ENCODE data around the gene CLDN10.
A peak's percentile ranks its signal among the peaks of the same experiment; 100 is the strongest.
"Not testable (repeated sequence)": the region's sequence is repeated elsewhere in the genome, so short reads cannot be mapped to it uniquely, and the experiment has no call there.

Gene CLDN10

GRCh38 chr13:95552539-95553441 lies at the start of gene CLDN10:
Gene CLDN10 (plus strand): TSS chr13:95552720. CDS start chr13:95552754, 34 bp downstream.
- peak; percentile 67 for DNase-seq

- no peak for DNase-seq
Measured at GRCh38 chr13:95503662-95504061, 48.9 kb upstream of the CLDN10 start.

GRCh38 chr13:95505265-95505664 lies 47.3 kb upstream of the CLDN10 start:
- no peak for DNase-seq

GRCh38 chr13:95505986-95506385 lies 46.5 kb upstream of the CLDN10 start:
- DNase-seq = no peak

- no peak for DNase-seq
Measured at GRCh38 chr13:95507991-95508390, 44.5 kb upstream of the CLDN10 start.

GRCh38 chr13:95508996-95509395 lies 43.5 kb upstream of the CLDN10 start:
- DNase-seq = no peak

GRCh38 chr13:95509521-95510310 lies 42.8 kb upstream of the CLDN10 start:
- peak; percentile 57 for DNase-seq

- no peak for DNase-seq
Measured at GRCh38 chr13:95510950-95511349, 41.6 kb upstream of the CLDN10 start.

GRCh38 chr13:95512424-95512823 lies 40.1 kb upstream of the CLDN10 start:
- DNase-seq = no peak

- DNase-seq = no peak
Measured at GRCh38 chr13:95512957-95513356, 39.6 kb upstream of the CLDN10 start.

GRCh38 chr13:95515606-95516005 lies 36.9 kb upstream of the CLDN10 start:
- not testable (repeated sequence) for DNase-seq

GRCh38 chr13:95516021-95516420 lies 36.5 kb upstream of the CLDN10 start:
- no peak for DNase-seq

GRCh38 chr13:95516492-95516891 lies 36.0 kb upstream of the CLDN10 start:
- DNase-seq = no peak

GRCh38 chr13:95523598-95523997 lies 28.9 kb upstream of the CLDN10 start:
- DNase-seq = no peak

- peak; percentile 61 for DNase-seq
Measured at GRCh38 chr13:95524264-95524901, 28.1 kb upstream of the CLDN10 start.

GRCh38 chr13:95527955-95528354 lies 24.6 kb upstream of the CLDN10 start:
- no peak for DNase-seq

- DNase-seq = peak; percentile 74
Measured at GRCh38 chr13:95530178-95530577, 22.3 kb upstream of the CLDN10 start.

GRCh38 chr13:95533545-95534160 lies 18.9 kb upstream of the CLDN10 start:
- DNase-seq = no peak

- no peak for DNase-seq
Measured at GRCh38 chr13:95535243-95535642, 17.3 kb upstream of the CLDN10 start.

- peak; percentile 81 for DNase-seq
Measured at GRCh38 chr13:95536632-95537241, 15.8 kb upstream of the CLDN10 start.

GRCh38 chr13:95540888-95541287 lies 11.6 kb upstream of the CLDN10 start:
- DNase-seq = no peak

- no peak for DNase-seq
Measured at GRCh38 chr13:95541308-95541707, 11.2 kb upstream of the CLDN10 start.

Data from hematopoietic multipotent progenitor cell treated with erythropoietin and hydrocortisone succinate and interleukin-3 and kit ligand, for 4 days (in vitro differentiated cells).